Measurements from ENCODE around the gene PIK3C2A. TPM values are rescaled to one million over a fixed set of nuclear protein-coding genes. Genes with fewer than 3 reads are reported as not detected.

The PIK3C2A gene
- total and polyA plus RNA-seq, 10 of the 15 experiments (the other 5 are each of a cell fraction or from before 2014, with no cell fraction given) = 1.6 to 20.6 (median 9.1) TPM

GRCh38 chr11:17208257-17208999, 642 bp upstream of the PIK3C2A start (continued):
- 0 out of 2 replicates have a peak, but pooled peaks have one; percentile 0 for TF ChIP-seq GATAD2B (conservative IDR thresholded peaks at IDR 0.05; ENCODE audit: low read depth)
- peak; percentile 99 for TF ChIP-seq RAD51 (IDR thresholded peaks at IDR 0.05)
- no peak for TF ChIP-seq POLR2A (IDR thresholded peaks at IDR 0.05; ENCODE audit: low read depth, low read length)
- peak; percentile 82 for TF ChIP-seq USF2 (IDR thresholded peaks at IDR 0.05; ENCODE audit: borderline replicate concordance, low read depth, low read length)
- TF ChIP-seq EP300 (IDR thresholded peaks at IDR 0.05; ENCODE audit: borderline replicate concordance in 1 of 2, control insufficient read depth in 1 of 2, low read depth in 2 of 2, low read length in 2 of 2) = no peak
- no peak for TF ChIP-seq GABPA (IDR thresholded peaks at IDR 0.05; ENCODE audit: low read depth)
- TF ChIP-seq ZNF592 (IDR thresholded peaks at IDR 0.05) = no peak
- no peak for TF ChIP-seq HDGF (IDR thresholded peaks at IDR 0.05)
- TF ChIP-seq FOXM1 (IDR thresholded peaks at IDR 0.05; ENCODE audit: low read depth, low read length) = no peak
- 0 out of 2 replicates have a peak, but pooled peaks have one; percentile 20 for TF ChIP-seq MTA2 (IDR thresholded peaks at IDR 0.05; ENCODE audit: low read depth)
- TF ChIP-seq LARP7 (IDR thresholded peaks at IDR 0.05) = no peak
- TF ChIP-seq PML (IDR thresholded peaks at IDR 0.05; ENCODE audit: low read length) = 0 out of 2 replicates have a peak, but pooled peaks have one; percentile 51
- TF ChIP-seq ATF3 (IDR thresholded peaks at IDR 0.05; ENCODE audit: borderline replicate concordance, extremely low read depth, low read depth, low read length) = peak; percentile 49; the same call in 1 of the 2 replicates

All from GM12878 (cell line).